ENCODE measurements around the gene SMCO1. TPM values are rescaled to one million over a fixed set of nuclear protein-coding genes. Genes with fewer than 3 reads are reported as not detected.
"Not testable (repeated sequence)": the region's sequence is repeated elsewhere in the genome, so short reads cannot be mapped to it uniquely, and the experiment has no call there.

SMCO1 gene
- polyA plus RNA-seq, 3 donors from 2014 or later, result not detected

DNA sequence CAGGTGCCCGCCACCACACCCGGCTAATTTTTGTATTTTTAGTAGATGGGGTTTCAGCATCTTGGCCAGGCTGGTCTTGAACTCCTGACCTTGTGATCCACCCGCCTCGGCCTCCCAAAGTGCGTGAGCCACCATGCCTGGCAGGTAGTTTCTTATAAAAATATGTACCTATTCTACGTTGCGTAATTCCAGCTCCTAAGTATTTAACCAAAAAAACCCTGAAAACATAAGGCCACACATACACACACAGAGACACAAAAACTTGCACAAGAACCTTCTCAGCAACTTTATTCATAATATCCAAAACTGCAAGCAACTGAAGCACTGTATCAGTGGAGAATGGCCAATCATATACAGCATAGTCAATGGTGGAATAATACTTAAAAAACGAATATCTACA is 16.8 kb downstream of the SMCO1 start:
- peak overlapping the region in 3 of 6 donors; percentile 32 to 53 (median 39) for H3K27ac Mint-ChIP-seq
- H3K36me3 Mint-ChIP-seq, result peaks cover 3 to 13% (median 12%) of the 10 kb centered on the region in 3 donors
- peaks cover 7 to 18% (median 11%) of the 10 kb centered on the region in 3 donors for H3K27me3 Mint-ChIP-seq (ENCODE audit: low read depth in 3 of 3)
- no peaks in the 10 kb centered on the region for H3K9me3 Mint-ChIP-seq
- peaks cover 52 to 87% of the 10 kb centered on the region in 2 donors for H3K4me1 Mint-ChIP-seq
- H3K4me3 Mint-ChIP-seq, result peak overlapping the region in 1 of 5 donors; percentile 17
- no peak for DNase-seq

- peaks cover 46 to 83% of the 10 kb centered on the region in 2 donors for H3K4me1 Mint-ChIP-seq
- peaks cover 3 to 12% (median 9%) of the 10 kb centered on the region in 3 donors for H3K36me3 Mint-ChIP-seq
Measured at GRCh38 chr3:196496183-196496582, 19.0 kb downstream of the SMCO1 start.

DNA sequence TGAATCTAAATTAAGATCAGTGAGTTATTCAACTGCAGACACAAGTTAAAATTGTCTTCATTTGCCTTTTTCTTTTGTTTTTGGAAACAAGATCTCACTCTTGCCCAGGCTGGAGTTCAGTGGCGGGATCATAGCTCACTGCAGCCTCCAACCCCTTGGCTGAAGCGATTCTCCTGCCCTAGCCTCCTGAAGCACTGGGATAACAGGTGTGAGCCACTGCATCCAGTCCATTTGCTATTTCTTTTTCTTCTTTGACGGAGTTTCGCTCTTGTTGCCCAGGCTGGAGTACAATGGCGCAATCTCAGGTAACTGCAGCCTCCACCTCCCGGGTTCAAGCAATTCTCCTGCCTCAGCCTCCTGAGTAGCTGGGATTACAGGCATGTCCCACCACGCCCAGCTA is 21.9 kb downstream of the SMCO1 start:
- peaks cover 34 to 79% of the 10 kb centered on the region in 2 donors for H3K4me1 Mint-ChIP-seq

More at GRCh38 chr3:196496183-196496582, 19.0 kb downstream of the SMCO1 start:
- Mint-ChIP-seq H3K27me3 (ENCODE audit: low read depth in 3 of 3) (peaks cover 0 to 2% (median 2%) of the 10 kb centered on the region in 3 donors), H3K4me3 (no peak overlapping the region), H3K27ac (peak overlapping the region in 1 of 6 donors; percentile 31), H3K9me3 (no peaks in the 10 kb centered on the region)
- DNase-seq, result no peak

DNA sequence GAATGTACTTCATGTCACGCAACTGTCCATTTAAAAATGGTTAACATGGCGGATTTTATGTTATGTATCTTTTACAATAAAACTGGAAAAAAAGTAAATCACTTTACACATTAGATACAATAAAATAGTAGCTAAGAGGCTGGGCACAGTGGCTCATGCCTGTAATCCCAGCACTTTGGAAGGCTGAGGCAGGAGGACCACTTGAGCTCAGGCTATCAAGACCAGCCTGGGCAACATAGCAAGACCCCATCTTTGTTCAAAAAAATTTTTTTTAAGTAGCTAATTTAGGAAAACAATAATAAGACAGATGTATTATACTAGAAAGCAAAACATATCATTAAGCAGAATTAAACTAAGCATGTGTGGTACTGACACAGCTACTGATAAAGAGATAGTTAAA is 23.1 kb downstream of the SMCO1 start:
- DNase-seq, result no peak
- Mint-ChIP-seq H3K36me3 (peaks cover 5 to 9% (median 8%) of the 10 kb centered on the region in 3 donors), H3K4me3 (no peak overlapping the region), H3K27me3 (ENCODE audit: low read depth in 3 of 3) (peaks cover 0 to 2% (median 0%) of the 10 kb centered on the region in 3 donors), H3K27ac (no peak overlapping the region), H3K4me1 (peaks cover 30 to 69% of the 10 kb centered on the region in 2 donors), H3K9me3 (no peaks in the 10 kb centered on the region)

More for the DNA sequence above, 21.9 kb downstream of the SMCO1 start:
- Mint-ChIP-seq H3K27ac (no peak overlapping the region), H3K36me3 (peaks cover 3 to 4% (median 3%) of the 10 kb centered on the region in 3 donors), H3K4me3 (no peak overlapping the region), H3K9me3 (no peaks in the 10 kb centered on the region), H3K27me3 (ENCODE audit: low read depth in 3 of 3) (peaks cover 0 to 2% (median 0%) of the 10 kb centered on the region in 3 donors)
- no peak for DNase-seq

- H3K4me3 Mint-ChIP-seq, result no peak overlapping the region
- no peak for DNase-seq
- no peaks in the 10 kb centered on the region for H3K9me3 Mint-ChIP-seq
- H3K27ac Mint-ChIP-seq, result no peak overlapping the region
- H3K4me1 Mint-ChIP-seq, result peaks cover 24 to 46% of the 10 kb centered on the region in 2 donors
- peaks cover 9 to 20% (median 10%) of the 10 kb centered on the region in 3 donors for H3K36me3 Mint-ChIP-seq
- peaks cover 0 to 3% (median 0%) of the 10 kb centered on the region in 3 donors for H3K27me3 Mint-ChIP-seq (ENCODE audit: low read depth in 3 of 3)
Measured at GRCh38 chr3:196489747-196490146, 25.4 kb downstream of the SMCO1 start.

DNA sequence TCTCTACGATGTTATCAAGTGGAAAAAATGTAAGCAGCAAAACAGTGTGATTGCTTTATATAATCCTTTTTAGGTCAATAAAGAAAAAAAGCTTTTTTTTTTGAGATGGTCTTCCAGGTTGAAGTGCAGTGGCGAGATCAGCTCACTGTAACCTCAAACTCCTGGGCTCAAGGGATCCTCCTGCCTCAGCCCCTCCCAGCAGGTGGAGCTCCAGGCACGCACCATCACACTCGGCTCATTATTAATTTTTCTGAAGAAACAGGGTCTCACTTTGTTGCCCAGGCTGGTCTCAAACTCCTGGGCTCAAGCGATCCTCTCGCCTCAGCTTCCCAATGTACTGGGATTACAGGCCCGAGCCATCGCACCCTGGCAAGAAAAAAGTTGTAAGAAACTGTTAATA is 28.9 kb downstream of the SMCO1 start:
- Mint-ChIP-seq H3K27ac (no peak overlapping the region), H3K4me1 (peaks cover 14 to 24% of the 10 kb centered on the region in 2 donors), H3K4me3 (no peak overlapping the region), H3K9me3 (no peaks in the 10 kb centered on the region), H3K27me3 (ENCODE audit: low read depth in 3 of 3) (peaks cover 0 to 1% (median 0%) of the 10 kb centered on the region in 3 donors), H3K36me3 (peaks cover 14 to 30% (median 19%) of the 10 kb centered on the region in 3 donors)
- DNase-seq, result peak in 1 of 3 donors; percentile 10

DNA sequence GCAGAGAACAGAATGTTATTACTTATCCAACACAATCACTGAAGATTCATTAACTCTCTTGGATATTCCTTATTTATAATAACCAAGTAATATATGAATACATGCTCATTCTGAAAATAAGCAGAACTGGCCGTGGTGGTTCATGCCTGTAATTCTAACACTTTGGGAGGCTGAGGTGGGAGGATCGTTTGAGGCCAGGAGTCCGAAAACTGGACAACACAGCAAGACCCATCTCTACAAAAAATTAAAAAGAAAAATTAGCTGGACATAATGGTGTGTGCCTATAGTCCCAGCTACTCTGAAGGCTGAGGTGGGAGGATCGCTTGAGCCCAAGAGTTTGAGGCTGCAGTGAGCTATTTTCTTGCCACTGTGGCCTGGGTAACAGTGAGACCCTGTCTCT is 37.5 kb downstream of the SMCO1 start:
- Mint-ChIP-seq H3K4me1 (peaks cover 0 to 5% of the 10 kb centered on the region in 2 donors), H3K27ac (no peak overlapping the region), H3K36me3 (peaks cover 11 to 40% (median 15%) of the 10 kb centered on the region in 3 donors), H3K4me3 (no peak overlapping the region), H3K9me3 (no peaks in the 10 kb centered on the region), H3K27me3 (ENCODE audit: low read depth in 3 of 3) (no peaks in the 10 kb centered on the region)
- DNase-seq, result no peak

GRCh38 chr3:196472286-196472685 is 42.9 kb downstream of the SMCO1 start:
- peaks cover 3 to 24% (median 12%) of the 10 kb centered on the region in 3 donors for H3K36me3 Mint-ChIP-seq
- no peaks in the 10 kb centered on the region for H3K9me3 Mint-ChIP-seq
- no peaks in the 10 kb centered on the region for H3K27me3 Mint-ChIP-seq (ENCODE audit: low read depth in 3 of 3)
- H3K27ac Mint-ChIP-seq, result peak overlapping the region in 3 of 6 donors; percentile 19 to 78 (median 20)
- DNase-seq, result no peak
- peaks cover 21 to 30% of the 10 kb centered on the region in 2 donors for H3K4me1 Mint-ChIP-seq
- no peak overlapping the region for H3K4me3 Mint-ChIP-seq

- DNase-seq, result no peak
- Mint-ChIP-seq H3K9me3 (no peaks in the 10 kb centered on the region), H3K4me3 (no peak overlapping the region), H3K27ac (peak overlapping the region in 2 of 6 donors; percentile 1 to 78), H3K27me3 (ENCODE audit: low read depth in 3 of 3) (no peaks in the 10 kb centered on the region), H3K36me3 (peaks cover 3 to 18% (median 12%) of the 10 kb centered on the region in 3 donors), H3K4me1 (peaks cover 21 to 30% of the 10 kb centered on the region in 2 donors)
Measured at GRCh38 chr3:196471551-196471950, 43.6 kb downstream of the SMCO1 start.

DNA sequence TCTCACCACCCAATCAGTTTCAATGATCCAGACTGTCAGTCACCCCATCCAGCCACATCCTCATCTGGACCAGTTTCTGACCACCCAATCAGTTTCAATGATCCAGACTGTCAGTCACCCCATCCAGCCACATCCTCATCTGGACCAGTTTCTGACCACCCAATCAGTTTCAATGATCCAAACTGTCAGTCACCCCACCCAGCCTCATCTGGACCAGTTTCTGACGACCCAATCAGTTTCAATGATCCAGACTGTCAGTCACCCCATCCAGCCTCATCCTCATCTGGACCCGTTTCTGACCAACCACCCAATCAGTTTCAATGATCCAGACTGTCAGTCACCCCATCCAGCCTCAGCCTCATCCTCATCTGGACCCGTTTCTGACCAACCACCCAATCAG is 45.0 kb downstream of the SMCO1 start:
- Mint-ChIP-seq H3K36me3 (peaks cover 3 to 17% (median 12%) of the 10 kb centered on the region in 3 donors), H3K4me1 (peaks cover 21 to 30% of the 10 kb centered on the region in 2 donors)
- not testable (repeated sequence) for H3K9me3 Mint-ChIP-seq; DNase-seq; H3K4me3 Mint-ChIP-seq; H3K27me3 Mint-ChIP-seq (ENCODE audit: low read depth in 3 of 3); H3K27ac Mint-ChIP-seq

- DNase-seq, result no peak
- Mint-ChIP-seq H3K4me1 (peaks cover 3 to 4% of the 10 kb centered on the region in 2 donors), H3K27ac (no peak overlapping the region), H3K36me3 (peaks cover 0 to 6% (median 5%) of the 10 kb centered on the region in 3 donors), H3K9me3 (no peaks in the 10 kb centered on the region), H3K27me3 (ENCODE audit: low read depth in 3 of 3) (peaks cover 0 to 2% (median 0%) of the 10 kb centered on the region in 3 donors), H3K4me3 (no peak overlapping the region)
Measured at GRCh38 chr3:196463804-196464203, 51.3 kb downstream of the SMCO1 start.

DNA sequence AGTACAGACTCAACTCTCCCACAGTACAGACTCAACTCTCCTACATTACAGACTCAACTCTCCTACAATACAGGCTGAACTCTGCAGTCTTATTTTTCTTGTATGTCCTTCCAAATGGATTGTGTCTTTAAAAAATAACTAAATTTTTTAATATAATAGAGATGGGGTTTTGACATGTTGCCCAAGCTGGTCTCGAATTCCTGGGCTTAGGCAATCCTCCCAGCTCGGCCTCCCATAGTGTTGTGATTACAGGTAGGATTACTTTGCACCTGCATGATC is 51.7 kb downstream of the SMCO1 start:
- Mint-ChIP-seq H3K4me3 (no peak overlapping the region), H3K36me3 (peaks cover 0 to 6% (median 5%) of the 10 kb centered on the region in 3 donors), H3K27ac (no peak overlapping the region)

GRCh38 chr3:196462680-196463477 is 52.3 kb downstream of the SMCO1 start:
- not testable (repeated sequence) for H3K9me3 Mint-ChIP-seq; H3K4me3 Mint-ChIP-seq; DNase-seq; H3K36me3 Mint-ChIP-seq; H3K4me1 Mint-ChIP-seq; H3K27me3 Mint-ChIP-seq (ENCODE audit: low read depth in 3 of 3); H3K27ac Mint-ChIP-seq

More for the DNA sequence above, 51.7 kb downstream of the SMCO1 start:
- DNase-seq, result no peak
- no peaks in the 10 kb centered on the region for H3K9me3 Mint-ChIP-seq
- H3K27me3 Mint-ChIP-seq (ENCODE audit: low read depth in 3 of 3), result peaks cover 0 to 2% (median 0%) of the 10 kb centered on the region in 3 donors
- H3K4me1 Mint-ChIP-seq, result peaks cover under 1 to 3% of the 10 kb centered on the region in 2 donors

DNA sequence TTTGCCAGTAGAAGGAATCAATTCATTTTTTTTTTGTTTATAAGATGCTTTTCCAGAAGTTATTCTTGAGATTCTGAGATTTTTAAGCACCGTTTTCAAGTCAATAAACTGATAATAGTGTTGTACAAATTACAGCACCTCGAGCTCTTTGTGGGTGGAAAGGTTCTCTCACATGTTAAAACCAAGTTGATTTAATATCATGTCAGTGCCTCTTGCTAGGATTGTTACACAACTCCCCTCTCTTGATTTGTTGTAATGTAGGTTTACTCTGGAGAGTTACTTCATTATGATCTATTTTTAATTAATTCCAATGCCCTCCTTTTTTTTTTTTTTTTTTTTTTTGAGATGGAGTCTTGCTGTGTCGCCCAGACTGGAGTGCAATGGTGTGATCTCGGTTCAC is 57.1 kb downstream of the SMCO1 start:
- no peak for DNase-seq
- H3K4me3 Mint-ChIP-seq, result no peak overlapping the region
- H3K36me3 Mint-ChIP-seq, result peaks cover 0 to 5% (median 0%) of the 10 kb centered on the region in 3 donors
- H3K27ac Mint-ChIP-seq, result peak overlapping the region in 5 of 6 donors; percentile 66 to 85 (median 74)
- H3K9me3 Mint-ChIP-seq, result no peaks in the 10 kb centered on the region
- H3K27me3 Mint-ChIP-seq (ENCODE audit: low read depth in 3 of 3), result peaks cover 0 to 2% (median 0%) of the 10 kb centered on the region in 3 donors
- peaks cover 11 to 13% of the 10 kb centered on the region in 2 donors for H3K4me1 Mint-ChIP-seq
